Measurements from ENCODE around the gene RBM4. TPM values are rescaled to one million over a fixed set of nuclear protein-coding genes. Genes with fewer than 3 reads are reported as not detected.

The RBM4 gene
- total RNA-seq, 1 experiment from 2014 or later: 164 TPM

DNA sequence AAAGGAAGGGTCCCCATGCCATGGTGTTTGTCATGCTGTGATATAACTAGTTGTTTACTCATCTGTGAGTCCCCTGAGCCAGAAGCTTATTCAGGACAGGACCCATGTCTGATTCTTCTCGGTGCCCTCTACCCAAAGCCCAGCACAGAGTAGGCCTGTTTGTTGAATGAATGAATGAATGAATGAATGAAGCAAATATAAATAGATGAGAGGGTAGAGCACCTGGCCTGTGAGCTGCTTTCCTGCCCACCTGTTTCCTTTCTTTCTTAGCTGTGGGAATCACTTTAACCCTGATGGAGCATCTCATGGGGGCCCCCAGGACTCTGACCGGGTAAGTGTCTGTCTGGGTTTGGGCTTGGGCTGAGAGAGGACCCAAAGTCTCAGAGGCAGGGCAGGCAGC lies 38.3 kb upstream of the RBM4 start:
- no peaks in the 10 kb centered on the region for H3K9me2 ChIP-seq (replicated peaks; ENCODE audit: low read length)
- H3K79me2 ChIP-seq (ENCODE audit: low read length): 0 out of 2 replicates have a peak, but pooled peaks cover 3% of the 10 kb centered on the region
- ChIA-PET POLR2A (ENCODE audit: unreplicated experiment) (no interaction called here), CTCF (no interaction called here)
- H3K36me3 ChIP-seq (ENCODE audit: low read depth, low read length): peaks cover 11% of the 10 kb centered on the region; the same call in 1 of the 2 replicates
- H3K4me1 ChIP-seq (ENCODE audit: insufficient read depth, low read length): no peaks in the 10 kb centered on the region
- H3K9me3 ChIP-seq (ENCODE audit: low read length): no peaks in the 10 kb centered on the region
- no peak overlapping the region for H3K4me2 ChIP-seq (ENCODE audit: low read length)
- TF ChIP-seq EZH2phosphoT487 (IDR thresholded peaks at IDR 0.05; ENCODE audit: borderline replicate concordance, low read length) (no peak), EZH2 (IDR thresholded peaks at IDR 0.05; ENCODE audit: low read length, unreplicated experiment) (no peak)
- TF ChIP-seq, protein P1, sequence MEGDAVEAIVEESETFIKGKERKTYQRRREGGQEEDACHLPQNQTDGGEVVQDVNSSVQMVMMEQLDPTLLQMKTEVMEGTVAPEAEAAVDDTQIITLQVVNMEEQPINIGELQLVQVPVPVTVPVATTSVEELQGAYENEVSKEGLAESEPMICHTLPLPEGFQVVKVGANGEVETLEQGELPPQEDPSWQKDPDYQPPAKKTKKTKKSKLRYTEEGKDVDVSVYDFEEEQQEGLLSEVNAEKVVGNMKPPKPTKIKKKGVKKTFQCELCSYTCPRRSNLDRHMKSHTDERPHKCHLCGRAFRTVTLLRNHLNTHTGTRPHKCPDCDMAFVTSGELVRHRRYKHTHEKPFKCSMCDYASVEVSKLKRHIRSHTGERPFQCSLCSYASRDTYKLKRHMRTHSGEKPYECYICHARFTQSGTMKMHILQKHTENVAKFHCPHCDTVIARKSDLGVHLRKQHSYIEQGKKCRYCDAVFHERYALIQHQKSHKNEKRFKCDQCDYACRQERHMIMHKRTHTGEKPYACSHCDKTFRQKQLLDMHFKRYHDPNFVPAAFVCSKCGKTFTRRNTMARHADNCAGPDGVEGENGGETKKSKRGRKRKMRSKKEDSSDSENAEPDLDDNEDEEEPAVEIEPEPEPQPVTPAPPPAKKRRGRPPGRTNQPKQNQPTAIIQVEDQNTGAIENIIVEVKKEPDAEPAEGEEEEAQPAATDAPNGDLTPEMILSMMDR (conservative IDR thresholded peaks at IDR 0.05; ENCODE audit: low read depth, low read length): no peak
- BruUV-seq (replicated peaks): no TSS peak
- H3K4me3 ChIP-seq (ENCODE audit: low read length): no peak overlapping the region
- H3K27me3 ChIP-seq (ENCODE audit: low read length): no peaks in the 10 kb centered on the region
- ATAC-seq (no peak), DNase-seq (no peak)
- intact Hi-C loops (cut with micrococcal nuclease): no loop called here
- no peak overlapping the region for H3K27ac ChIP-seq (ENCODE audit: low read length)
- H4K20me1 ChIP-seq (ENCODE audit: low read length): no peaks in the 10 kb centered on the region
- no peaks in the 10 kb centered on the region for H3F3A ChIP-seq (ENCODE audit: low read length, unreplicated experiment)
- H3K9ac ChIP-seq (ENCODE audit: low read length): no peak overlapping the region
- no peak overlapping the region for H2AFZ ChIP-seq (ENCODE audit: low read length)

DNA sequence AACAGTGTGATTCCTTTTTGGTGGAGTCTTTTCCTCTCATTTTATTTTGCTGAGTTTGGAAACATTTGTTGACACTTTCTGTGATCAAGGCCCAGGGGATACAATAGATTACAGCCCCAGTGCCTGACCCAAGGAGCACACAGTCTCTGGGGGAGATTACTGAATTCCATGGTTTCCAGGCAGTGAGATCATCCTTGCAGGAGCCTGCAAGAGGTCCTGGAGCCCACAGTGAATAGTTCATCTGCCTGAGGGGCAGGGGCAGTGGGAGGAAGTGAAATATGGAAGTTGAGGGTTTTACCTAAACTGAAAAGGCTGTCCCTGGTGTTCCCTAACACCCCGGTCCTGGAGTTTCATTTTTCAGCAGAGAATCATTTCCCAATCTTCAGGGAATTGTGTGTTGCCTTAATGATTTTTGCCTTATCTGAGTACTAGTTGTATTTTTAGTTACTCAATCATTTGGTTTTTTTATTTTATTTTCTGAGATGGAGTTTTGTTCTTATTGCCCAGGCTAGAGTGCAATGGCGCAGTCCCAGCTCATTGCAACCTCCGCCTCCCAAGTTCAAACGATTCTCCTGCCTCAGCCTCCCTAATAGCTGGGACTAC lies 37.8 kb upstream of the RBM4 start:
- no peak overlapping the region for H3K27ac ChIP-seq (ENCODE audit: low read length)
- H2AFZ ChIP-seq (ENCODE audit: low read length): no peak overlapping the region
- H3K4me3 ChIP-seq (ENCODE audit: low read length): no peak overlapping the region
- no peak overlapping the region for H3K9ac ChIP-seq (ENCODE audit: low read length)
- H3K4me1 ChIP-seq (ENCODE audit: insufficient read depth, low read length): no peaks in the 10 kb centered on the region
- BruUV-seq (replicated peaks): no TSS peak
- H3K36me3 ChIP-seq (ENCODE audit: low read depth, low read length): peaks cover 11% of the 10 kb centered on the region; the same call in 1 of the 2 replicates
- H3K9me3 ChIP-seq (ENCODE audit: low read length): no peaks in the 10 kb centered on the region
- H3K9me2 ChIP-seq (replicated peaks; ENCODE audit: low read length): no peaks in the 10 kb centered on the region
- ChIA-PET POLR2A (ENCODE audit: unreplicated experiment) (no interaction called here), CTCF (no interaction called here)
- TF ChIP-seq, protein P1 (conservative IDR thresholded peaks at IDR 0.05; ENCODE audit: low read depth, low read length): no peak
- TF ChIP-seq EZH2 (IDR thresholded peaks at IDR 0.05; ENCODE audit: low read length, unreplicated experiment): no peak
- DNase-seq (no peak), ATAC-seq (no peak)
- no peak overlapping the region for H3K4me2 ChIP-seq (ENCODE audit: low read length)
- no peaks in the 10 kb centered on the region for H3K27me3 ChIP-seq (ENCODE audit: low read length)
- H3K79me2 ChIP-seq (ENCODE audit: low read length): no peaks in the 10 kb centered on the region
- no peaks in the 10 kb centered on the region for H4K20me1 ChIP-seq (ENCODE audit: low read length)
- intact Hi-C loops (cut with micrococcal nuclease): no loop called here
- H3F3A ChIP-seq (ENCODE audit: low read length, unreplicated experiment): no peaks in the 10 kb centered on the region

DNA sequence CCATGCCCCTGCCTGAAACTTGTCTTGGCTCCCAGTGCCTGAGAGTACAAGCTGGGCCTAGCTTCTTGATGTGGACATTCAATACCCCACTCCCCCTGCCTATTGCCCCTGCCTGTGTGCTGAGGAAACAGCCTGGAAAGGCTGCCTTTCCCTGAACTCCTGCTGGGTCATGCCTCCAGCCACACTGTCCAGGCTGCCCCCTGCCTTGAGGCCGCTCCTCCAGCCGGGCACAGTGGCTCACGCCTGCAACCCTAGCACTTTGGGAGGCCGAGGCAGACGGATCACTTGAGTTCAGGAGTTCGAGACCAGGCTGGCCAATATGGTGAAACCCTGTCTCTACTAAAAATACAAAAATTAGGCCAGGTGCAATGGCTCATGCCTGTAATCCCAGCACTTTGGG lies 35.4 kb upstream of the RBM4 start:
- no peaks in the 10 kb centered on the region for H3K9me2 ChIP-seq (replicated peaks; ENCODE audit: low read length)
- no peak overlapping the region for H2AFZ ChIP-seq (ENCODE audit: low read length)
- no peak for ATAC-seq
- H3K9me3 ChIP-seq (ENCODE audit: low read length): no peaks in the 10 kb centered on the region
- ChIA-PET POLR2A (ENCODE audit: unreplicated experiment) (no interaction called here), CTCF (no interaction called here)
- no peak overlapping the region for H3K4me3 ChIP-seq (ENCODE audit: low read length)
- intact Hi-C loops (cut with micrococcal nuclease): no loop called here
- no peaks in the 10 kb centered on the region for H3K27me3 ChIP-seq (ENCODE audit: low read length)
- no peaks in the 10 kb centered on the region for H3K79me2 ChIP-seq (ENCODE audit: low read length)
- H3K36me3 ChIP-seq (ENCODE audit: low read depth, low read length): peaks cover 11% of the 10 kb centered on the region; the same call in 1 of the 2 replicates
- H3K4me2 ChIP-seq (ENCODE audit: low read length): no peak overlapping the region
- BruUV-seq (replicated peaks): no TSS peak
- no peak for DNase-seq
- no peaks in the 10 kb centered on the region for H3K4me1 ChIP-seq (ENCODE audit: insufficient read depth, low read length)
- H4K20me1 ChIP-seq (ENCODE audit: low read length): no peaks in the 10 kb centered on the region
- TF ChIP-seq EZH2 (IDR thresholded peaks at IDR 0.05; ENCODE audit: low read length, unreplicated experiment) (no peak), EZH2phosphoT487 (IDR thresholded peaks at IDR 0.05; ENCODE audit: borderline replicate concordance, low read length) (no peak)
- TF ChIP-seq, protein P1 (conservative IDR thresholded peaks at IDR 0.05; ENCODE audit: low read depth, low read length): no peak
- no peak overlapping the region for H3K27ac ChIP-seq (ENCODE audit: low read length)
- no peaks in the 10 kb centered on the region for H3F3A ChIP-seq (ENCODE audit: low read length, unreplicated experiment)
- H3K9ac ChIP-seq (ENCODE audit: low read length): no peak overlapping the region
